Endometrium (tissue), 2 donors: ENCODE data around the gene FILIP1L.

ENCODE experiments used
- FAIRE-seq: peaks from 2 replicates; lab custom pipeline; 2012; peaks lifted over from hg19 to GRCh38; lab: Jason Lieb, UNC
- donor health status: control.
- donor health status: control.

FILIP1L gene

GRCh38 chr3:99921986-99922385 is 192.3 kb downstream of the FILIP1L start:
- FAIRE-seq: no peak

GRCh38 chr3:99921377-99921695 is 193.0 kb downstream of the FILIP1L start:
- no peak for FAIRE-seq

GRCh38 chr3:99920481-99921376 is 193.6 kb downstream of the FILIP1L start:
- no peak for FAIRE-seq

GRCh38 chr3:99919694-99920093 is 194.6 kb downstream of the FILIP1L start:
- no peak for FAIRE-seq

GRCh38 chr3:99918715-99919114 is 195.6 kb downstream of the FILIP1L start:
- no peak for FAIRE-seq

GRCh38 chr3:99915906-99916432 is 198.3 kb downstream of the FILIP1L start:
- no peak for FAIRE-seq

- no peak for FAIRE-seq
Observed at GRCh38 chr3:99911433-99911832, 202.9 kb downstream of the FILIP1L start.

GRCh38 chr3:99910752-99911290 is 203.5 kb downstream of the FILIP1L start:
- no peak for FAIRE-seq

GRCh38 chr3:99909714-99910495 is 204.4 kb downstream of the FILIP1L start:
- FAIRE-seq: no peak

GRCh38 chr3:99907959-99908544 is 206.2 kb downstream of the FILIP1L start:
- no peak for FAIRE-seq

- FAIRE-seq: no peak
Observed at GRCh38 chr3:99903869-99904268, 210.4 kb downstream of the FILIP1L start.

GRCh38 chr3:99902091-99902490 is 212.2 kb downstream of the FILIP1L start:
- no peak for FAIRE-seq

- no peak for FAIRE-seq
Observed at GRCh38 chr3:99901200-99901926, 212.9 kb downstream of the FILIP1L start.

GRCh38 chr3:99900248-99900647 is 214.1 kb downstream of the FILIP1L start:
- no peak for FAIRE-seq

- FAIRE-seq: no peak
Observed at GRCh38 chr3:99899603-99900002, 214.7 kb downstream of the FILIP1L start.

GRCh38 chr3:99896482-99896881 is 217.8 kb downstream of the FILIP1L start:
- no peak for FAIRE-seq

GRCh38 chr3:99895703-99896441 is 218.4 kb downstream of the FILIP1L start:
- FAIRE-seq: no peak

- FAIRE-seq: no peak
Observed at GRCh38 chr3:99895131-99895696, 219.1 kb downstream of the FILIP1L start.

GRCh38 chr3:99892332-99892731 is 222.0 kb downstream of the FILIP1L start:
- no peak for FAIRE-seq

GRCh38 chr3:99891610-99892285 is 222.6 kb downstream of the FILIP1L start:
- FAIRE-seq: no peak
